ENCODE measurements around the gene GLMN. TPM values are rescaled to one million over a fixed set of nuclear protein-coding genes. Genes with fewer than 3 reads are reported as not detected.

Gene GLMN
- polyA plus RNA-seq, 1 donor (not counting 4 experiments of a cell fraction or from before 2014, with no cell fraction given): 11.3 TPM

GRCh38 chr1:92324784-92325183 lies 26.0 kb upstream of the GLMN start:
- no peak overlapping the region for H2AFZ ChIP-seq (ENCODE audit: control insufficient read depth, low read length)
- H3K9me1 ChIP-seq (ENCODE audit: control insufficient read depth, extremely low read depth, insufficient read depth, low read length): no peaks in the 10 kb centered on the region
- H3K36me3 ChIP-seq (ENCODE audit: control insufficient read depth in 2 of 2, extremely low read depth in 1 of 2, insufficient read depth in 2 of 2, low read length in 2 of 2): peaks cover 1 to 7% of the 10 kb centered on the region in 2 experiments
- TF ChIP-seq CTCF (optimal IDR thresholded peaks at IDR 0.05 in 1 of 3, IDR thresholded peaks at IDR 0.05 in 1 of 3, conservative IDR thresholded peaks at IDR 0.05 in 1 of 3; ENCODE audit: extremely low read depth in 1 of 3, insufficient read depth in 2 of 3, low read length in 3 of 3) (no peak), EZH2 (IDR thresholded peaks at IDR 0.05; ENCODE audit: low read length) (no peak)
- peaks cover 18% of the 10 kb centered on the region for H3K4me1 ChIP-seq (ENCODE audit: control insufficient read depth, extremely low read depth, insufficient read depth, low read length)
- peaks cover 2% of the 10 kb centered on the region for H3K79me2 ChIP-seq (ENCODE audit: control insufficient read depth, insufficient read depth, low read length)
- DNase-seq (ENCODE audit: low read depth, low spot score) (no peak), FAIRE-seq (no peak)
- H3K4me2 ChIP-seq (ENCODE audit: control insufficient read depth, extremely low read depth, insufficient read depth, low read depth, low read length): no peak overlapping the region
- no peak overlapping the region for H3K9ac ChIP-seq (ENCODE audit: control insufficient read depth, extremely low read depth, insufficient read depth, low read length)
- no peak overlapping the region for H3K4me3 ChIP-seq (ENCODE audit: control insufficient read depth in 2 of 3, extremely low read depth in 1 of 3, insufficient read depth in 2 of 3, low read depth in 1 of 3, low read length in 3 of 3)
- dilution Hi-C loops (cut with MboI; ENCODE audit: extremely low pct_ligation_motif_present, low sequenced_read_pairs): no loop called here
- no peaks in the 10 kb centered on the region for H3K27me3 ChIP-seq (ENCODE audit: control insufficient read depth, extremely low read depth, insufficient read depth, low read length)
- no peak overlapping the region for H3K27ac ChIP-seq (ENCODE audit: control insufficient read depth, insufficient read depth, low read length)
- H4K20me1 ChIP-seq (ENCODE audit: control insufficient read depth, extremely low read depth, insufficient read depth, low read length): no peaks in the 10 kb centered on the region
- peaks cover 5% of the 10 kb centered on the region for H3K9me3 ChIP-seq (ENCODE audit: control insufficient read depth, low read depth, low read length)

DNA sequence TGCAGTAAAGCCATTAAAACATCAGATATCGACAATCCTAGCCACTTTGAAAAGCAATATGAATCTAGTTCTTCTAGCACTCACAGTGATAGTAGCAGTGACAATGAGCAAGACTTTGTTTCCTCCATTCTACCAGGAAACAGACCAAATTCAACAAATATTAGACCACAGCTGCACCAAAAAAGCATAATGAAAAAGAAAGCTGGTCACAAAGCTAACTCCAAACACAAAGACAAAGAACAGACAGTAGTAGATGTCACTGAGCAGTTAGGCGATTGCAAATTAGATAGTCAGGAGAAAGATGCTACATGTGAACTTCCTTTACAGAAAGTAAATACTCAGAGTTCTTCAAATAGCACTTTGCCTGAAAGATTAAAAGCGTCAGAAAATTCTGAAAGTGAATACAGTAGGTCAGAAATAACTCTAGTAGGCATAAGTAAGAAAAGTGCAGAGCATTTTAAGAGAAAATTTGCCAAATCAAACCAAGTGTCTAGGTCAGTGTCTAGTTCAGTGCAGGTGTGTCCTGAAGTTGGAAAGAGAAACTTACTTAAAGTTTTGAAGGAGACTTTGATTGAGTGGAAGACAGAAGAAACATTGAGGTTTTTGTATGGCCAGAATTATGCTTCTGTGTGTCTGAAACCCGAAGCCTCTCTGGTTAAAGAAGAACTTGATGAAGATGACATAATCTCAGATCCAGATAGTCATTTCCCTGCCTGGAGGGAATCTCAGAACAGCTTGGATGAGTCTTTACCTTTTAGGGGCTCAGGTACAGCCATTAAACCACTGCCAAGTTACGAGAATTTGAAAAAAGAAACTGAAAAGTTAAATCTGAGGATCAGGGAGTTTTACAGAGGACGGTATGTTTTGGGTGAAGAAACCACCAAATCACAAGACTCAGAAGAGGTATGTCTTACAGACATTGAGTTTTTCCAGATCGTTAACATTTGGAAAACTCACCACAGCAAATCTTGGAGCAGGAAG lies 25.0 kb upstream of the GLMN start:
- H3K4me1 ChIP-seq (ENCODE audit: control insufficient read depth, extremely low read depth, insufficient read depth, low read length): peaks cover 9% of the 10 kb centered on the region
- H3K27ac ChIP-seq (ENCODE audit: control insufficient read depth, insufficient read depth, low read length): no peak overlapping the region
- no peak overlapping the region for H3K4me3 ChIP-seq (ENCODE audit: control insufficient read depth in 2 of 3, extremely low read depth in 1 of 3, insufficient read depth in 2 of 3, low read depth in 1 of 3, low read length in 3 of 3)
- no peak overlapping the region for H3K9ac ChIP-seq (ENCODE audit: control insufficient read depth, extremely low read depth, insufficient read depth, low read length)
- H3K36me3 ChIP-seq (ENCODE audit: control insufficient read depth in 2 of 2, extremely low read depth in 1 of 2, insufficient read depth in 2 of 2, low read length in 2 of 2): peaks cover 1 to 7% of the 10 kb centered on the region in 2 experiments
- TF ChIP-seq EZH2 (IDR thresholded peaks at IDR 0.05; ENCODE audit: low read length): no peak
- TF ChIP-seq CTCF (optimal IDR thresholded peaks at IDR 0.05 in 1 of 3, IDR thresholded peaks at IDR 0.05 in 1 of 3, conservative IDR thresholded peaks at IDR 0.05 in 1 of 3; ENCODE audit: extremely low read depth in 1 of 3, insufficient read depth in 2 of 3, low read length in 3 of 3): no peak
- H3K9me1 ChIP-seq (ENCODE audit: control insufficient read depth, extremely low read depth, insufficient read depth, low read length): no peaks in the 10 kb centered on the region
- H3K27me3 ChIP-seq (ENCODE audit: control insufficient read depth, extremely low read depth, insufficient read depth, low read length): no peaks in the 10 kb centered on the region
- DNase-seq (ENCODE audit: low read depth, low spot score): no peak
- peaks cover 5% of the 10 kb centered on the region for H3K9me3 ChIP-seq (ENCODE audit: control insufficient read depth, low read depth, low read length)
- dilution Hi-C loops (cut with MboI; ENCODE audit: extremely low pct_ligation_motif_present, low sequenced_read_pairs): no loop called here
- H3K4me2 ChIP-seq (ENCODE audit: control insufficient read depth, extremely low read depth, insufficient read depth, low read depth, low read length): no peak overlapping the region
- no peak overlapping the region for H2AFZ ChIP-seq (ENCODE audit: control insufficient read depth, low read length)
- no peak for FAIRE-seq
- no peaks in the 10 kb centered on the region for H4K20me1 ChIP-seq (ENCODE audit: control insufficient read depth, extremely low read depth, insufficient read depth, low read length)
- peaks cover 1% of the 10 kb centered on the region for H3K79me2 ChIP-seq (ENCODE audit: control insufficient read depth, insufficient read depth, low read length)
